ENCODE measurements around the gene MUC2.

The MUC2 gene

GRCh38 chr11:1038921-1039320, 35.8 kb upstream of the MUC2 start:
- TF ChIP-seq CTCF (IDR thresholded peaks at IDR 0.05), result no peak

GRCh38 chr11:1039481-1040427, 34.9 kb upstream of the MUC2 start:
- no peak for TF ChIP-seq CTCF (IDR thresholded peaks at IDR 0.05)

GRCh38 chr11:1040428-1041148, 34.1 kb upstream of the MUC2 start:
- no peak for TF ChIP-seq CTCF (IDR thresholded peaks at IDR 0.05)

DNA sequence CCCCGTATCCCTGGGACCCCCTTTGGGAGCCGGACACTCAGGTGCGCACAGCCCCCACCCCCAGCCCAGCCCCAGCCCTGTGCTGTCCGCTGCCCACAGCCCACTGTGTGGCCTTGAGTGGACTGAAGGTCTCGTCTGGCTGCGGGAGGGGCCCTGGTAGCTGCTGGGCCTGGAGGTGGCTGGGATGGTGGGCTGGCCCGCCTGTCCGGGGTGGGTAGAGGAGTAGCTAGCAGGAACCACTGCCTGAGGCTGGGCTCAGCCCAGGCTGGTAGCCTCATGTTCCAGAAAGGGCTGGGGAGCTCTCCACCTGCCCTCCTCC, 33.6 kb upstream of the MUC2 start:
- TF ChIP-seq CTCF (IDR thresholded peaks at IDR 0.05), result no peak

DNA sequence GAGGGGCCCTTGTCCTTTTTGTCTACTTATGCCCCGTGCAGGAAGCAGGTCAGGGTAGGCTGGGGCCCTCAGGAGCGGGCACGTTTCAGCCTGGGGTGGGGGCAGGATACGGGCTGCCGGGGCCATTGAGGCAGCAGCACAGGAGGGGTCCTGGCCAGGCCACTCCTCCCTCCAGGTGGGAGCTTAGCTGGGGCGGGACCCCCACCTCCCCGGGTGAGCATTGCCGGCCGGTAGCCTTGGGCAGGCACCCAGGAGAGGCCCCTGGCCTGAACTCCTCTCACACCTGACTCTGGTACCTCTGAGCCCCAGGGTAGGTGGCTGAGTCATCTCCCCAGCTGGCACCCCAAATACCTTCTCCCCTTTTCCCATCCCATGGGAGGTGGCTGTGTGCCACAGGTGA, 33.2 kb upstream of the MUC2 start:
- TF ChIP-seq CTCF (IDR thresholded peaks at IDR 0.05), result no peak

GRCh38 chr11:1041936-1042608, 32.6 kb upstream of the MUC2 start:
- no peak for TF ChIP-seq CTCF (IDR thresholded peaks at IDR 0.05)

- no peak for TF ChIP-seq CTCF (IDR thresholded peaks at IDR 0.05)
These were observed 31.8 kb upstream of the MUC2 start for GRCh38 chr11:1042626-1043562.

Data from LNCAP (cell line).